Measurements from ENCODE around the gene CHSY1.

CHSY1 gene

GRCh38 chr15:101167753-101168462 is 83.9 kb downstream of the CHSY1 start:
- peaks cover 8% of the 10 kb centered on the region in 2 donors for H3K4me1 ChIP-seq (ENCODE audit: control insufficient read depth in 2 of 2, insufficient read depth in 2 of 2, low read length in 2 of 2)
- H3K9me3 ChIP-seq (ENCODE audit: control insufficient read depth in 2 of 2, low read length in 2 of 2): peaks cover 5 to 12% of the 10 kb centered on the region in 2 donors
- no peak overlapping the region for H3K9ac ChIP-seq (ENCODE audit: low read depth in 1 of 2, low read length in 2 of 2)

GRCh38 chr15:101167411-101167752 is 84.5 kb downstream of the CHSY1 start:
- no peaks in the 10 kb centered on the region for H3K27me3 ChIP-seq (ENCODE audit: control insufficient read depth in 2 of 2, insufficient read depth in 2 of 2, low read length in 2 of 2)
- H3K4me1 ChIP-seq (ENCODE audit: control insufficient read depth in 2 of 2, insufficient read depth in 2 of 2, low read length in 2 of 2): peaks cover 8% of the 10 kb centered on the region in 2 donors
- peaks cover 5 to 12% of the 10 kb centered on the region in 2 donors for H3K9me3 ChIP-seq (ENCODE audit: control insufficient read depth in 2 of 2, low read length in 2 of 2)
- H3K9ac ChIP-seq (ENCODE audit: low read depth in 1 of 2, low read length in 2 of 2): no peak overlapping the region
- peak overlapping the region; percentile 59 to 67 for H3K27ac ChIP-seq (ENCODE audit: low read depth in 2 of 2, low read length in 2 of 2)
- no peak overlapping the region for H3K4me3 ChIP-seq (ENCODE audit: low read length in 2 of 2)
- no peaks in the 10 kb centered on the region for H3K36me3 ChIP-seq (ENCODE audit: control insufficient read depth in 2 of 2, insufficient read depth in 2 of 2, low read length in 2 of 2)

More at GRCh38 chr15:101167753-101168462, 83.9 kb downstream of the CHSY1 start:
- Histone ChIP-seq H3K27me3 (ENCODE audit: control insufficient read depth in 2 of 2, insufficient read depth in 2 of 2, low read length in 2 of 2) (no peaks in the 10 kb centered on the region), H3K36me3 (ENCODE audit: control insufficient read depth in 2 of 2, insufficient read depth in 2 of 2, low read length in 2 of 2) (no peaks in the 10 kb centered on the region), H3K27ac (ENCODE audit: low read depth in 2 of 2, low read length in 2 of 2) (peak overlapping the region; percentile 59 to 67), H3K4me3 (ENCODE audit: low read length in 2 of 2) (peak overlapping the region in 1 of 2 donors; percentile 7)

GRCh38 chr15:101165905-101166471 is 85.9 kb downstream of the CHSY1 start:
- Histone ChIP-seq H3K9me3 (ENCODE audit: control insufficient read depth in 2 of 2, low read length in 2 of 2) (peaks cover 5 to 12% of the 10 kb centered on the region in 2 donors), H3K9ac (ENCODE audit: low read depth in 1 of 2, low read length in 2 of 2) (no peak overlapping the region), H3K36me3 (ENCODE audit: control insufficient read depth in 2 of 2, insufficient read depth in 2 of 2, low read length in 2 of 2) (no peaks in the 10 kb centered on the region), H3K4me3 (ENCODE audit: low read length in 2 of 2) (no peak overlapping the region), H3K27me3 (ENCODE audit: control insufficient read depth in 2 of 2, insufficient read depth in 2 of 2, low read length in 2 of 2) (no peaks in the 10 kb centered on the region), H3K4me1 (ENCODE audit: control insufficient read depth in 2 of 2, insufficient read depth in 2 of 2, low read length in 2 of 2) (peaks cover 8% of the 10 kb centered on the region in 2 donors), H3K27ac (ENCODE audit: low read depth in 2 of 2, low read length in 2 of 2) (no peak overlapping the region)

- Histone ChIP-seq H3K9me3 (ENCODE audit: control insufficient read depth in 2 of 2, low read length in 2 of 2) (peaks cover 5 to 12% of the 10 kb centered on the region in 2 donors), H3K9ac (ENCODE audit: low read depth in 1 of 2, low read length in 2 of 2) (no peak overlapping the region), H3K27me3 (ENCODE audit: control insufficient read depth in 2 of 2, insufficient read depth in 2 of 2, low read length in 2 of 2) (no peaks in the 10 kb centered on the region), H3K4me3 (ENCODE audit: low read length in 2 of 2) (no peak overlapping the region), H3K27ac (ENCODE audit: low read depth in 2 of 2, low read length in 2 of 2) (no peak overlapping the region), H3K4me1 (ENCODE audit: control insufficient read depth in 2 of 2, insufficient read depth in 2 of 2, low read length in 2 of 2) (peaks cover 4% of the 10 kb centered on the region in 2 donors), H3K36me3 (ENCODE audit: control insufficient read depth in 2 of 2, insufficient read depth in 2 of 2, low read length in 2 of 2) (no peaks in the 10 kb centered on the region)
These were observed 89.0 kb downstream of the CHSY1 start for GRCh38 chr15:101162701-101163483.

- Histone ChIP-seq H3K9me3 (ENCODE audit: control insufficient read depth in 2 of 2, low read length in 2 of 2) (peaks cover 5 to 12% of the 10 kb centered on the region in 2 donors), H3K27me3 (ENCODE audit: control insufficient read depth in 2 of 2, insufficient read depth in 2 of 2, low read length in 2 of 2) (no peaks in the 10 kb centered on the region), H3K4me3 (ENCODE audit: low read length in 2 of 2) (no peak overlapping the region), H3K9ac (ENCODE audit: low read depth in 1 of 2, low read length in 2 of 2) (no peak overlapping the region), H3K4me1 (ENCODE audit: control insufficient read depth in 2 of 2, insufficient read depth in 2 of 2, low read length in 2 of 2) (no peaks in the 10 kb centered on the region), H3K36me3 (ENCODE audit: control insufficient read depth in 2 of 2, insufficient read depth in 2 of 2, low read length in 2 of 2) (no peaks in the 10 kb centered on the region), H3K27ac (ENCODE audit: low read depth in 2 of 2, low read length in 2 of 2) (no peak overlapping the region)
These were observed 90.2 kb downstream of the CHSY1 start for GRCh38 chr15:101161656-101162055.

GRCh38 chr15:101159936-101160815 is 91.7 kb downstream of the CHSY1 start:
- Histone ChIP-seq H3K4me3 (ENCODE audit: low read length in 2 of 2) (no peak overlapping the region), H3K9me3 (ENCODE audit: control insufficient read depth in 2 of 2, low read length in 2 of 2) (peaks cover 0 to 3% of the 10 kb centered on the region in 2 donors), H3K9ac (ENCODE audit: low read depth in 1 of 2, low read length in 2 of 2) (no peak overlapping the region), H3K36me3 (ENCODE audit: control insufficient read depth in 2 of 2, insufficient read depth in 2 of 2, low read length in 2 of 2) (no peaks in the 10 kb centered on the region), H3K27ac (ENCODE audit: low read depth in 2 of 2, low read length in 2 of 2) (no peak overlapping the region), H3K4me1 (ENCODE audit: control insufficient read depth in 2 of 2, insufficient read depth in 2 of 2, low read length in 2 of 2) (no peaks in the 10 kb centered on the region), H3K27me3 (ENCODE audit: control insufficient read depth in 2 of 2, insufficient read depth in 2 of 2, low read length in 2 of 2) (no peaks in the 10 kb centered on the region)

- H3K27me3 ChIP-seq (ENCODE audit: control insufficient read depth in 2 of 2, insufficient read depth in 2 of 2, low read length in 2 of 2): no peaks in the 10 kb centered on the region
- H3K4me1 ChIP-seq (ENCODE audit: control insufficient read depth in 2 of 2, insufficient read depth in 2 of 2, low read length in 2 of 2): no peaks in the 10 kb centered on the region
- H3K9ac ChIP-seq (ENCODE audit: low read depth in 1 of 2, low read length in 2 of 2): no peak overlapping the region
- H3K9me3 ChIP-seq (ENCODE audit: control insufficient read depth in 2 of 2, low read length in 2 of 2): peaks cover 0 to 2% of the 10 kb centered on the region in 2 donors
- no peak overlapping the region for H3K27ac ChIP-seq (ENCODE audit: low read depth in 2 of 2, low read length in 2 of 2)
- no peaks in the 10 kb centered on the region for H3K36me3 ChIP-seq (ENCODE audit: control insufficient read depth in 2 of 2, insufficient read depth in 2 of 2, low read length in 2 of 2)
- no peak overlapping the region for H3K4me3 ChIP-seq (ENCODE audit: low read length in 2 of 2)
These were observed 92.5 kb downstream of the CHSY1 start for GRCh38 chr15:101159096-101159935.

GRCh38 chr15:101158166-101159095 is 93.4 kb downstream of the CHSY1 start:
- no peaks in the 10 kb centered on the region for H3K9me3 ChIP-seq (ENCODE audit: control insufficient read depth in 2 of 2, low read length in 2 of 2)
- H3K36me3 ChIP-seq (ENCODE audit: control insufficient read depth in 2 of 2, insufficient read depth in 2 of 2, low read length in 2 of 2): no peaks in the 10 kb centered on the region
- no peak overlapping the region for H3K9ac ChIP-seq (ENCODE audit: low read depth in 1 of 2, low read length in 2 of 2)
- no peak overlapping the region for H3K4me3 ChIP-seq (ENCODE audit: low read length in 2 of 2)
- H3K4me1 ChIP-seq (ENCODE audit: control insufficient read depth in 2 of 2, insufficient read depth in 2 of 2, low read length in 2 of 2): no peaks in the 10 kb centered on the region
- H3K27ac ChIP-seq (ENCODE audit: low read depth in 2 of 2, low read length in 2 of 2): no peak overlapping the region
- no peaks in the 10 kb centered on the region for H3K27me3 ChIP-seq (ENCODE audit: control insufficient read depth in 2 of 2, insufficient read depth in 2 of 2, low read length in 2 of 2)
